Hematopoietic multipotent progenitor cell (in vitro differentiated cells): ENCODE data around the gene PXYLP1. TPM values are rescaled to one million over a fixed set of nuclear protein-coding genes. Genes with fewer than 3 reads are reported as not detected.
"Not testable (repeated sequence)": the region's sequence is repeated elsewhere in the genome, so short reads cannot be mapped to it uniquely, and the experiment has no call there.

ENCODE experiments used
- DNase-seq, 3 donors: peaks; one replicate each; pipeline ENCODE4 v3.0.0-alpha.2; 2011 to 2015; ENCODE audit warnings: low read depth in 2 of 3, low spot score in 2 of 3
- total RNA-seq: library from RNA; depleted of rRNA; stranded (reverse); fragments of >200 nt; gene quantifications from one replicate; pipeline ENCODE4 v1.2.3, GENCODE V29; 2012

The PXYLP1 gene, protein sequence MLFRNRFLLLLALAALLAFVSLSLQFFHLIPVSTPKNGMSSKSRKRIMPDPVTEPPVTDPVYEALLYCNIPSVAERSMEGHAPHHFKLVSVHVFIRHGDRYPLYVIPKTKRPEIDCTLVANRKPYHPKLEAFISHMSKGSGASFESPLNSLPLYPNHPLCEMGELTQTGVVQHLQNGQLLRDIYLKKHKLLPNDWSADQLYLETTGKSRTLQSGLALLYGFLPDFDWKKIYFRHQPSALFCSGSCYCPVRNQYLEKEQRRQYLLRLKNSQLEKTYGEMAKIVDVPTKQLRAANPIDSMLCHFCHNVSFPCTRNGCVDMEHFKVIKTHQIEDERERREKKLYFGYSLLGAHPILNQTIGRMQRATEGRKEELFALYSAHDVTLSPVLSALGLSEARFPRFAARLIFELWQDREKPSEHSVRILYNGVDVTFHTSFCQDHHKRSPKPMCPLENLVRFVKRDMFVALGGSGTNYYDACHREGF
- 3.0 TPM for total RNA-seq

GRCh38 chr3:141231101-141231951, at the start of gene PXYLP1:
TSS of gene PXYLP1 (plus strand) at chr3:141231825. CDS start at chr3:141260176, 28,351 bp downstream.
- DNase-seq = peak; percentile 75 to 87 (median 83)

GRCh38 chr3:141183606-141184005, 48.0 kb upstream of the PXYLP1 start:
- DNase-seq = no peak

GRCh38 chr3:141184430-141184829, 47.2 kb upstream of the PXYLP1 start:
- DNase-seq = no peak

GRCh38 chr3:141191097-141191749, 40.4 kb upstream of the PXYLP1 start:
- DNase-seq = no peak

DNA sequence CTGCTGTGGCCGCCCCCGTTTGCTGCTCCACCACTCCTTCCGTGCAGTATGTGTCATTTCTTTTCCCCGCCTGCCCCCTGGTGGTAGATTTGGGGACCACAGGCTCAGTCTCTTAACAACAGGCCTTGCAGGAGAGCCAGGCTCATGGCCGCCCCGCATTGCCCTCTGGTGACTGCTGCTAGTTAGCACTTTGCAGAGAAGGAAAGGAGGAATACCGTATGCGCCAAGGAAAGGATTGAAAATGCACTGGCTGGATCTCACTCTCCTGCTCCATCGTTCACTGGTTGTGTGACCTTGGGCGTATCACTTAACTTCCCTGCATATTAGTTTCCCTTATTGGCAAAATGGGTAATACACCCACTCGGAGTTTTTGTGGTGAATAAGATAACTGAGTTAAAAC, 39.3 kb upstream of the PXYLP1 start:
- peak; percentile 90 to 97 (median 93) for DNase-seq

- DNase-seq = no peak
These were observed 38.4 kb upstream of the PXYLP1 start for GRCh38 chr3:141193066-141193830.

DNA sequence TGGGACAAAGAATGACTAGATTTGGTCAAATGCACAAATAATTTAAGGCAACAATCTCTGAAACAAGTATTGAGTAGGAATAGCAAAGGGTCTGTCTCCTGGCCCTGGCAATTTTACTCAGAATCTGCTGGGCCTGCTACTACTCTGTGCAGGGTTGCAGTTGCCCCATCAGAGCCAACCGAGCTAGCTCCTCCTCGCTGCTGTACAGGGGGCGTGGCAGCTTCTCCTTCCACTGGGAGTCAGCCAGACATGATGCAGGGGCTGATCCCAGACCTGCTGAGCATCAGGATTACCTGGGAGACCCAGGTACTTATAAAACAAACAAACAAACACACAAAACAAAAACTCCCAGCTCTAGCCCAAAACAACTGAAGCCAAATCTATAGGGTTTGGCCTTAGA, 30.5 kb upstream of the PXYLP1 start:
- no peak for DNase-seq

- DNase-seq = no peak
These were observed 28.9 kb upstream of the PXYLP1 start for GRCh38 chr3:141202682-141203081.

DNA sequence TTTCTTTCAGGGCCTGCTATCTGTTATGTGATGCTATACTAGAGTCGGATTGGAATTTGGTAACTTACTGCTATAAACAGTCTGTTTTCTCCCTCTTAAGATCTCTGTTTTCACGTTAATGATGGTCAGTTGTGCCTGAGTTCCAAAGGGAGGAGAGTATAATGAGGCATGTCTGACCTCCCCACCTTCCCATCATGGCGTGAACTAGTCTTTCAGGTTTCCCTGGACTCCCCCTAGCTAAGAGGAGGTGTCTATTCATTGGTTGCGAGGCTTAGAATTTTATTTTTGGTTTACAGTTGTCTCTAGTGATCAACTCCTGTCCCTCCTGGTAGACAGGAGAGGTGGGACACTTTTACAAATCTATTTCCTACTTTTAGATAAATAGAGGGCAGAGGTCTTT, 27.8 kb upstream of the PXYLP1 start:
- DNase-seq = no peak

DNA sequence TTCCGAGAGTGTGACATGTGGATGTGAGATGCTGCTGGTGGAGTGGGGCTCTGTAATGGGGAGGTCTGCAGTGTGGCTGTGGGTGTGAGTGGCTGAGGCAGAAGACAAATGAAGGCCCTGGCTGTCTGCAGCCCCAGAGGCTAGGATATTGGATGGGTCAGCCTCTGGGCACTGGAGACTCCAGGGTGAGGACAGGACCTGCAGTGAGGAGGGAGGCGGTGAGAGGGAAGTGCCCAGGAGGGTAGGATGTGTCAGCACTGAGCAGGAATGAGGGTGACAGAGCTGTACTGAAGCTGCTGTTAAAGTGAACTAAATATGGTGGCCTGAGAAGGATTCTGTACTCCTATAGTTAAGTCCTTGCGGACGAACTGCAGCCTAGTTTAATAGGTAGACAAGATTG, 27.3 kb upstream of the PXYLP1 start:
- no peak for DNase-seq

- not testable (repeated sequence) for DNase-seq
These were observed 20.3 kb upstream of the PXYLP1 start for GRCh38 chr3:141211306-141211705.

- DNase-seq = no peak
These were observed 19.5 kb upstream of the PXYLP1 start for GRCh38 chr3:141212101-141212500.

GRCh38 chr3:141212555-141212954, 19.1 kb upstream of the PXYLP1 start:
- no peak for DNase-seq

DNA sequence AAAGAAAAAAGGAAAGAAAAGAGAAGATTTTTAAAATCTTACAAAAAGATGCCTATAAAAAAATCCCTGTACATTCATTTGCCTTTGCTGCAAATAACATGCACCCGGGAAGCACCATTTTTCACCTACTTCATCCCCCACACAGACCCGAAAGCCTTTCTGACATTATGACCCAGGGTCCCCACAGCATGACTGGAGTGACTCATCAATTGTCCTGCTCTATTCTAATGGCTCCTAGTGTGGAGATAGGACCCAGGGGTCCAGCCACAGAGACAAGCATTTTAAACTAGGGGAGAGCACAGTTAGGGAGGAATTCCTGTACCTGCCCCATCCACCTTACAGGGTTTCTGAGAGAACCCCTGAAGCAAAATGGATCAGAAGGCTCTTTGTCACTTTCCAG, 14.7 kb upstream of the PXYLP1 start:
- no peak for DNase-seq

- no peak for DNase-seq
These were observed 14.2 kb upstream of the PXYLP1 start for GRCh38 chr3:141217389-141217788.

- no peak for DNase-seq
These were observed 13.3 kb upstream of the PXYLP1 start for GRCh38 chr3:141218162-141218835.

DNA sequence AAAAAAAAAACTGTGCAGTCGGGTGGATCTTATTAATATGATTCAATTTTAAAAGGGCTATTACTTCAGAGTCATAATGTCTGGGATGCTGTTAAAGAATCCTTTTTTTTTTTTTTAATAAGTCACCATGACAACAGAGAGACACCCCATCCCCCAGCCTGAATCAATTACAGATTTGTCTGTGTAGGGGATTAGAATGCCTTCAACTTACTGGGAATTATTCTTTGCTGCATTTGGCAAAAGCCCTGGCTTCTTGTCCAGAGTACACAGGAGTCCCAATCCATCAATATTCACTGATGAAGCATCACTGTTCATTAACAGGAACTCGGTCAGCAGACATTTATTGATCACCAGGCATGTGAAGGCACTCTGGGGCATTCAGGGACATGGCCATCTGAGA, 12.7 kb upstream of the PXYLP1 start:
- DNase-seq = no peak

- no peak for DNase-seq
These were observed 7.9 kb upstream of the PXYLP1 start for GRCh38 chr3:141223673-141224166.

- no peak for DNase-seq
These were observed 5.7 kb upstream of the PXYLP1 start for GRCh38 chr3:141225939-141226338.

DNA sequence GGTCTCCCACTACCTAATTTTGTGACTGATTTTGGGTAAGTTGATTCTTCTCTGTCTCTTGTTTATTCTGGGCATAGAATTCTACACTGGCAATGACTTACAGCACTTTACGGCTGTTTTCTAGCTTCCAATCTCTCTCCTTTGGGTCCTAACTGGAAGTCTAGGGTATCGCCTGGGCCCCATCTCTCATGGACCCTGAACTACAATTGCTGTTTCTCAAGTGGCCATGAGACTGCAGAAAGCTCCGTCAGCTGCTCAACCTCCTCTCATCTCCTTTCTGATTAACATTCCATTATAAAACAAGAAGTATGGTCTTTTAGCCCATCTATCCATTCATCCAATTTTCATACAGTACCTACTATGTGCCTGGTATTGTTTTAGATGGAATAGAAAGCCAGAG, 4.4 kb upstream of the PXYLP1 start:
- no peak for DNase-seq
